Fibroblast of villous mesenchyme (primary cell): Measurements from ENCODE around the gene TXNDC12. TPM values are rescaled to one million over a fixed set of nuclear protein-coding genes. Genes with fewer than 3 reads are reported as not detected.
"Not testable (repeated sequence)": the region's sequence is repeated elsewhere in the genome, so short reads cannot be mapped to it uniquely, and the experiment has no call there.

Experiments used
- DNase-seq: peaks from one replicate; pipeline ENCODE4 v3.0.0-alpha.2; 2010; ENCODE audit warnings: low read depth
- H3K4me3 ChIP-seq: 2 replicates; pipeline ENCODE4 v1.5.1; 2011; ENCODE audit warnings: low read depth, mild to moderate bottlenecking, low read length
- CTCF ChIP-seq: IDR thresholded peaks from 2 replicates; pipeline ENCODE4 v1.5.1; 2012; ENCODE audit warnings: low read depth, mild to moderate bottlenecking, low read length; ENCODE audit not compliant: insufficient read depth
- total RNA-seq: library from RNA; depleted of rRNA; stranded (reverse); fragments of >200 nt; gene quantifications from 2 replicates; pipeline ENCODE4 v1.2.3, GENCODE V29; 2012

TXNDC12 gene
- total RNA-seq, 1 donor: 57.0 TPM

- no peak for TF ChIP-seq CTCF
- peak; percentile 77 for DNase-seq
- peak overlapping the region; percentile 91 for H3K4me3 ChIP-seq
These were observed 22.2 kb downstream of the TXNDC12 start for GRCh38 chr1:52032785-52033131.

GRCh38 chr1:52032124-52032784, 22.7 kb downstream of the TXNDC12 start:
- peak overlapping the region; percentile 91 for H3K4me3 ChIP-seq
- no peak for DNase-seq

DNA sequence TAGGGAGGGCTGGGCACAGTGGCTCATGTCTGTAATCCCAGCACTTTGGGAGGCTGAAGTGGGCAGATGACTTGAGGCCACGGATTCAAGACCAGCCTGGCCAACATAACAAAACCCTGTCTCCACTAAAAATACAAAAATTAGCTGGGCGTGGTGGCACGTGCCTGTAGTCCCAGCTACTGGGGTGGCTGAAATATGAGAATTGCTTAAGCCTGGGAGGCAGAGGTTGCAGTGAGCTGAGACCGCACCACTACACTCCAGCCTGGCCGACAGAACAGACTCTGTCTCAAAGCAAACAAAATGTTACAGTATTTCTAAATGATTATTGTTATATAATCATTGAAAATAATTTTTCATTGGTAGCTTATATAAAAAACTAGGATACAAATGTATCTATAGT, 26.2 kb downstream of the TXNDC12 start:
- not testable (repeated sequence) for DNase-seq, H3K4me3 ChIP-seq

More at GRCh38 chr1:52032124-52032784, 22.7 kb downstream of the TXNDC12 start:
- no peak for TF ChIP-seq CTCF

DNA sequence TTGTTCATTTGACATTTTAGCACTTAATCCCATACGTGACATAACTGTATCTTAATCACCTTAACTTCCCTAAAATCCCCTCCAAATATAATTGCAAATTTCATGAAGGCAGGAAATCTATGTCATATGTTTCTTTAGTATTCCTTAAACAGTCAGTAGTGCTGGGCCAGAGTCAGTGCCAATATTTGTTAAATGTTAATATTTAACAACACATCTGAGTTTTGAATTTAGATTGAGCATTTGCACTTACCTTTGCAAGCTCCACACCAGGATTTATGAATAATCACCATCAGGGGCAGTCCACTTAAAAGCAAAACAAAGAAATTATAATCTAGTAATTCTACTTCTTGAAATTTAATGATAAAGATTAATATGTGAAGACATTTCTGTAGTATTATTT, 26.7 kb downstream of the TXNDC12 start:
- TF ChIP-seq CTCF: no peak
- no peak for DNase-seq
- no peak overlapping the region for H3K4me3 ChIP-seq

GRCh38 chr1:52026278-52026677, 28.7 kb downstream of the TXNDC12 start:
- H3K4me3 ChIP-seq: no peak overlapping the region
- TF ChIP-seq CTCF: no peak
- no peak for DNase-seq

GRCh38 chr1:52022133-52022532, 32.9 kb downstream of the TXNDC12 start:
- no peak for TF ChIP-seq CTCF
- DNase-seq: no peak
- no peak overlapping the region for H3K4me3 ChIP-seq

- no peak overlapping the region for H3K4me3 ChIP-seq
These were observed 46.8 kb downstream of the TXNDC12 start for GRCh38 chr1:52008071-52008809.

More at GRCh38 chr1:52008071-52008809, 46.8 kb downstream of the TXNDC12 start:
- no peak for TF ChIP-seq CTCF
- DNase-seq: no peak
